ENCODE measurements around the gene ISCU. TPM values are rescaled to one million over a fixed set of nuclear protein-coding genes. Genes with fewer than 3 reads are reported as not detected.
A peak's percentile ranks its signal among the peaks of the same experiment; 100 is the strongest.

ISCU gene
- total and polyA plus RNA-seq, 9 of the 15 experiments (the other 6 are each of a cell fraction or from before 2014, with no cell fraction given) = 15.9 to 92.5 (median 77.3) TPM

GRCh38 chr12:108563136-108563803 lies 874 bp downstream of the ISCU start (continued):
- TF ChIP-seq NFIC (IDR thresholded peaks at IDR 0.05) (peak; percentile 54), POLR2AphosphoS2 (IDR thresholded peaks at IDR 0.05; ENCODE audit: low read length) (no peak; the same call in 1 of the 2 replicates), FOXK1 (CRISPR knock-in tag; IDR thresholded peaks at IDR 0.05; ENCODE audit: borderline replicate concordance) (no peak), KAT7 (CRISPR knock-in tag; IDR thresholded peaks at IDR 0.05; ENCODE audit: borderline replicate concordance) (no peak), SAFB2 (IDR thresholded peaks at IDR 0.05; ENCODE audit: borderline replicate concordance, low read depth, low read length, severe bottlenecking) (no peak), TBP (optimal IDR thresholded peaks at IDR 0.05; ENCODE audit: low read depth, low read length) (peak; percentile 33), KLF16 (IDR thresholded peaks at IDR 0.05) (peak; percentile 60), ATF2 (CRISPR knock-in tag; IDR thresholded peaks at IDR 0.05) (no peak), STAG1 (CRISPR knock-in tag; IDR thresholded peaks at IDR 0.05; ENCODE audit: borderline replicate concordance) (peak; percentile 58; the same call in 1 of the 2 replicates), ZNF668 (CRISPR knock-in tag; IDR thresholded peaks at IDR 0.05) (no peak), PBX2 (CRISPR knock-in tag; IDR thresholded peaks at IDR 0.05; ENCODE audit: low read depth) (no peak), PBX2 (tag; conservative IDR thresholded peaks at IDR 0.05; ENCODE audit: low read depth) (peak; percentile 94), ZSCAN32 (CRISPR knock-in tag; IDR thresholded peaks at IDR 0.05) (no peak), HLTF (IDR thresholded peaks at IDR 0.05) (no peak), HEY1 (CRISPR knock-in tag; IDR thresholded peaks at IDR 0.05; ENCODE audit: borderline replicate concordance) (no peak), IRF1 (CRISPR knock-in tag; IDR thresholded peaks at IDR 0.05; ENCODE audit: borderline replicate concordance) (no peak), POLR2AphosphoS5 (IDR thresholded peaks at IDR 0.05; ENCODE audit: control insufficient read depth, insufficient read depth, low read depth, low read length) (peak; percentile 61; the same call in 1 of the 2 replicates), ZNF395 (CRISPR knock-in tag; IDR thresholded peaks at IDR 0.05) (0 out of 2 replicates have a peak, but pooled peaks have one; percentile 2), L3MBTL2 (IDR thresholded peaks at IDR 0.05) (peak; percentile 22; the same call in 1 of the 2 replicates), ZBED1 (IDR thresholded peaks at IDR 0.05) (no peak), ARHGAP35 (IDR thresholded peaks at IDR 0.05; ENCODE audit: partially characterized antibody) (no peak), CC2D1A (IDR thresholded peaks at IDR 0.05) (peak; percentile 55; the same call in 1 of the 2 replicates), DACH1 (IDR thresholded peaks at IDR 0.05; ENCODE audit: partially characterized antibody) (no peak), ZNF197 (CRISPR knock-in tag; IDR thresholded peaks at IDR 0.05; ENCODE audit: low read depth) (no peak)
